Stromal cell of bone marrow (primary cell): ENCODE measurements around the gene DNMT1.

Experiments
- DNase-seq: peaks from one replicate; pipeline ENCODE4 v3.0.0-alpha.2; 2012; ENCODE audit warnings: low read depth

DNMT1 gene

DNA sequence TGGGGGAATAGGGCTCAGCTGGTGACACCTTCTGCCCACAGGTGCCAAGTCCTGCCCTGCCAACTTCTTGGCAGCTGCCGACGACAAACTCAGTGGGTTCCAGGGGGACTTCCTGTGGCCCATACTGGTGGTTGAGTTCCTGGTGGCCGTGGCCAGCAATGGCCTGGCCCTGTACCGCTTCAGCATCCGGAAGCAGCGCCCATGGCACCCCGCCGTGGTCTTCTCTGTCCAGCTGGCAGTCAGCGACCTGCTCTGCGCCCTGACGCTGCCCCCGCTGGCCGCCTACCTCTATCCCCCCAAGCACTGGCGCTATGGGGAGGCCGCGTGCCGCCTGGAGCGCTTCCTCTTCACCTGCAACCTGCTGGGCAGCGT lies 81.2 kb downstream of the DNMT1 start:
- DNase-seq = no peak

DNA sequence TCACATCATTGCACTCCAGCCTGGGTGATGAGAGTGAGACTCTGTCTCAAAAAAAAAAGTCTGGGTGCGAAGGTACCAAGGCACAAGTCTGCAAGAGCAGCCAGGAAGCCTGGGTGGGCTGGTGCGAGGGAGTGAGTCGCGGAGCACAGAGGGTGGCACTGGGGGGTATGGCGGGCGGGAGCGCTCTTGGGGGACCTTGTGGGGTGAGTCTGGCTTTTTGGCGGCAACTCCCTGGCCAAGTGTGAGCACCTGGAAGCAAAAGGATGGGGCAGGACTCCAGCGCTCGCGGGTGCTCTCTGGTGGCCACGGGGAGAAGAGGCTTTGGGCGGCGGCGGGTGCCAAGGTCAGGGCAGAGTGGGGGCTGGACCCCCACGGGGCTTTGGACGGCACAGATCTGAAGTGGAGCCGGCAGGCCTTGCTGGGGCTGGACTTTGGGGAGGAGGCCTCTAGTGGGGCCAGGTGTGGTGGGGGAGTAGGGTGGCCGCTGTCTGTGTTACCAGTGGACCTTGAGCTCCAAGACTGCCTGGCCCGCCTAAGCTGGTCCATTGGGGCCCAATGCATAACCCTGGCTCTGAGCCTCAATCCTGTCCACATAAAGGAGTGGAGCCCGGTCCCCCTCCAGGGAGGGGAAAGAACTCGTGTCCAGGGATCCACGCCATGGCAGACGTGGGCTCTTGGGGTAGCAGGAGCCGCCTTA lies 81.7 kb downstream of the DNMT1 start:
- DNase-seq = no peak

- DNase-seq = no peak
These were observed 82.6 kb downstream of the DNMT1 start for GRCh38 chr19:10112037-10112761.

- DNase-seq = no peak
These were observed 83.3 kb downstream of the DNMT1 start, which contains the start of gene P2RY11 for GRCh38 chr19:10111405-10111811. Gene P2RY11 (plus strand): TSS chr19:10111693. CDS start chr19:10111722, 29 bp downstream.

GRCh38 chr19:10110972-10111317 lies 83.8 kb downstream of the DNMT1 start:
- DNase-seq = no peak

DNA sequence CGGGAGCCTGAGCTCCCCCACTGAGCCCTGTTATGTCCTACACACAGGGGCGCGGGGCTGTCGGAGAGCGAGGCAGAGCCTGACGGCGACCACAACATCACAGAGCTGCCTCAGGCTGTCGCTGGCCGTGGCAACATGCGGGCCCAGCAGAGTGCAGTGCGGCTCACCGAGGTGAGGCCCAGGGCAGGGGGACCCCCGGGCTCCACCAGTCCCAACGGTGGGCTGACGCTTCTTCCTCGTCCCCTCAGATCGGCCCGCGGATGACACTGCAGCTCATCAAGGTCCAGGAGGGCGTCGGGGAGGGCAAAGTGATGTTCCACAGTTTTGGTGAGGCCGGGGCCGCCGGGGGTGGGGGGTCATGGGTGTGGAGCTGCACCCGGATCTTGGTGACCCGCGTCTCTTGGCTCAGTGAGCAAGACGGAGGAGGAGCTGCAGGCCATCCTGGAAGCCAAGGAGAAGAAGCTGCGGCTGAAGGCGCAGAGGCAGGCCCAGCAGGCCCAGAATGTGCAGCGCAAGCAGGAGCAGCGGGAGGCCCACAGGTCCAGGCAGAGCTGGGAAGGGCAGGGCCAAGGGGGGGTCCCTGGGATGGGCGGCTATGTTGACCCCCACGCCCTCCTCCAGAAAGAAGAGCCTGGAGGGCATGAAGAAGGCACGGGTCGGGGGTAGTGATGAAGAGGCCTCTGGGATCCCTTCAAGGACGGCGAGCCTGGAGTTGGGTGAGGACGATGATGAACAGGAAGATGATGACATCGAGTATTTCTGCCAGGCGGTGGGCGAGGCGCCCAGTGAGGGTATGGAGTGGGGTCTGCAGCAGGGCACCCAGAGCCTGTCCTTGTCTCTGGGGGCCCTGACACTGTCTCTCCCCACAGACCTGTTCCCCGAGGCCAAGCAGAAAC lies 84.4 kb downstream of the DNMT1 start:
- DNase-seq = no peak

GRCh38 chr19:10109528-10109927 lies 85.2 kb downstream of the DNMT1 start:
- no peak for DNase-seq

DNA sequence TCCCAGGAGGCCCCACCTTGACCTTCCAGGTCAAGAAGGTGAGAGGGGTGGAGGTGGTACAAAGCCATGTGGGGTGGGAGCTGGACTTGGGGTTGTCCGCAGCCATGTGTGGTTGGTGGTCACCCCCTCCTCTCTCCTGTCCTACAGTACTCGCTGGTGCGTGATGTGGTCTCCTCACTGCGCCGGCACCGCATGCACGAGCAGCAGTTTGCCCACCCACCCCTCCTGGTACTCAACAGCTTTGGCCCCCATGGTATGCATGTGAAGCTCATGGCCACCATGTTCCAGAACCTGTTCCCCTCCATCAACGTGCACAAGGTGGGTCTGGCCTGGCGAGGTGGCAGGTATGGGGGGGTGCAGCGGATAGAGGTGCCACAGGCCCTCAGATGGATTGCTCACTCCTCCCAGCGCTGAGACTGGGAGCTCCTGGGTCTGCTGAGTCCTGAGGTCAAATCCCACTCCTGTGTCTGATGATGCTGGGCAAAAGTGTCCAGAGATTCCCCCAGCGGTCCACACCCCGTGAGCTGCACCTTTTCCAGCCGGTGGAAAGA lies 86.9 kb downstream of the DNMT1 start:
- no peak for DNase-seq

DNA sequence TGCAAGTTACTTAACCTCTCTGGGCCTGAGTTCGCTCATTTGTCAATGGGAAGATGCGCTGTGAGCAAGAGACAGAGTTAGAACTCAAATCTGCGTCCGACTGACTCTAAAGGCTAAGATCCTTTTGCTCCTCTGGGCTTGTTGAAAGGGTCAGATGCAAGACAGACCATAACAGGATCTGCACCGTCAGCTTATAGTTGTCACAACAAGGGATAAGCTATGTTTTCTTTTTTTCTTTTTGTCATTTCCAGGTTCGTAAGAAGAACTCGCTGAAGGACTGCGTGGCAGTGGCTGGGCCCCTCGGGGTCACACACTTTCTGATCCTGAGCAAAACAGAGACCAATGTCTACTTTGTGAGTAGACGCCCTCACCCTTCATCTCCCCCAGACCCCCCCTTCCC lies 87.5 kb downstream of the DNMT1 start:
- no peak for DNase-seq

DNA sequence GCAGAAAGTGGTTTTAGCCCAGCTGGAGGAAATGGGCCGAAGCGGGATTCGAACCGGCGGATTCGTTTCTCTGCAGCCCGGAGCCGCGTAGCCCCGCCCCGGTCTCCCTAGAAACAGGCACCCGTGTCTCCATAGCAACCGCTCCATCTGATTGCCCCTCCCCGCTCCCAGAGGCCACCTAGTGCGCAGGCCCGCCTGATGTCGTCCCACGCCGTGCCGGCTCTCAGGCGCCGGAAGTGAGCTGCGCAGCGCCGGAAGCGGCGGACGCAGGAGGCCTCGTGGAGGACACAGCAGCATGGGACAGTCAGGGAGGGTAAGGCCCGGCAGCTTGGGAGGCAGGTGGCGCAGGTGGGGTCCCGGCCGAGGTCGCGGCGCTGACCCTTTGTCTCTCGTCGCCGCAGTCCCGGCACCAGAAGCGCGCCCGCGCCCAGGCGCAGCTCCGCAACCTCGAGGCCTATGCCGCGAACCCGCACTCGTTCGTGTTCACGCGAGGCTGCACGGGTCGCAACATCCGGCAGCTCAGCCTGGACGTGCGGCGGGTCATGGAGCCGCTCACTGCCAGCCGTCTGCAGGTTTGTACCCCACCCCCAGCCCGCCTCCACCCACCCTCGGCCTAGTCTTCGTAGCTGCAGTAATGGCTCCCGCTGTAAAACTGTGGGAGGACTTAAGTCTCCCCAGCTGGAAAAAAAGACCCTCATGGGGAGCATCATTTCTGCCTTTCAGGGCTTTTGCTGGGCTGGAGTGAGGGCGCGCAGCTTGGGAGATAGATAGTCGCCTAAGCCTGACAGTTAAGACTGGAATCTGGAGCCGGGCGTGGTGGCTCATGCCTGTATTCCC lies 88.4 kb downstream of the DNMT1 start, which contains the start of gene PPAN:
Gene PPAN (plus strand): TSS at position 263 of the 837 bp plus-strand sequence. CDS start 33 bp downstream, at position 296.
- peak; percentile 96 for DNase-seq

- no peak for DNase-seq
These were observed 89.1 kb downstream of the DNMT1 start for GRCh38 chr19:10105509-10106099.

- DNase-seq = no peak
These were observed 89.9 kb downstream of the DNMT1 start for GRCh38 chr19:10104665-10105508.

DNA sequence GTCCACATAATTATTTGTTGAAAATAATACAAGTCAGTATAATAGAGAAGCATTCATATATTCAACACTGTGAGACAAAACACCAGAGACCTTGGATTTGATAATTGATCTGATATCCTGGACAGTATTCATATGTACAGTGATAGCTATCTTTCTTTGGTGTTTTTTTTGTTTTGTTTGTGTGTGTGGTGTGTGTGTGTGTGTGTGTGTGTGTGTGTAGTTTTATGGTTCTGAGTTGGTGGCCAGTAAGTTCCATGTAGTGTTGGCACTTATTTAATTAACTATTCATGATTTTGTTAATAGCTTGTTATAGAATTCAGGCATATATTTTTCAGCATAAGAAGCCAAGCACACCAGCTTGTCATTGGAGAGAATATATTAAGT lies 90.6 kb downstream of the DNMT1 start:
- no peak for DNase-seq

DNA sequence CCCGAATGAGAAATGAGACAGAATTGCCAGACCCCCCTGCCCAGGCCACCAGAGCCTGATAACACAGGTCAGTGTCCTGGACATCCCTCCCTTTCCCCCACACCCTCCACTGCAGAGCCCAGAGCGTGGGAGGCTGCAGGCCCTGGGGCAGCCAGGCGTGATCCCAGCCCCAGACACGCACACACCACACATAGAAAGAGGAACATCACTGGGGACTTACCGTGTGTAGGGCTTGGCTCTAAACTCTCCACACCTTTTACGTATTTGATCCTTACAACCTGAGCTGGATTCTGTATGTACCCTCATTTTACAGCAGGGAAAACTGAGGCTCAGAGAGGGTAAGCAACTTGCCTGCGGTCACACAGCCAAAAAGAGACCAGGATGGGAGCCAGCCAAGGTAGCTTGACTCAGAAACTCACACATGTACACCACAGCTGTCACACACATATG lies 91.9 kb downstream of the DNMT1 start:
- no peak for DNase-seq

- no peak for DNase-seq
These were observed 94.5 kb downstream of the DNMT1 start for GRCh38 chr19:10100163-10100785.

- no peak for DNase-seq
These were observed 98.2 kb downstream of the DNMT1 start for GRCh38 chr19:10096615-10096963.

DNA sequence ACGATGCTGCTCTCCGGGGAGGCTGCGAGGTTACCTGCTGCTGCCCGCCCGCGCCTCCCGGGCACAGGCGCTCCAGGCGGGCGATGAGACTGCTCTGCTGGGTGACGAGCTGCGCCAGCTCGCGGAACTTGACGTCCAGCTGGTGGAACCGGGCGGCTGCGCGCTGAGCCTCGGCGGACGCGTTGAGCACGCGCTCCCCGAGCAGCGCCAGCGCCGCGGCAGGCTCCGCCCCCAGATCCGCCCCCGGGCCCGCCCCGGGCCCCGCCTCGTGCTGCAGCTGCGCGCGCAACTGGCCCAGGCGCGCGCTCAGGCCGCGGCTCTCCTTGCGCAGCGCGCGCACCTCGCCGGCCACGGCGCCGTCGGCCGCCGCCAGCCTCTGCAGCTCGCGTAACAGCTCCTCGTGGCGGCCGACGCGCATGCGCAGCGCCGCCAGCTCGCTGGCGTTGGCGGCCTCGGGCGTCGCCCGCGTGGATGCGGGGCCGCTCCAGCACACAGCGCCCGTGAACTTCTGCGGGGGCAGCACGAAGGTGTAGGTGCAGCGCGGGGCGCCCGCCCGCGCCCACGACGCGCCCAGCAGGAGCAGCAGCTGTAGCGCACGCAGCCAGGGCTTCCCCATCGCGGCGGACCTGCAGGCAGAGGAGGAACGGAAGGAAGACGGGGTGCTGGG lies 98.7 kb downstream of the DNMT1 start:
- peak; percentile 72 for DNase-seq

DNA sequence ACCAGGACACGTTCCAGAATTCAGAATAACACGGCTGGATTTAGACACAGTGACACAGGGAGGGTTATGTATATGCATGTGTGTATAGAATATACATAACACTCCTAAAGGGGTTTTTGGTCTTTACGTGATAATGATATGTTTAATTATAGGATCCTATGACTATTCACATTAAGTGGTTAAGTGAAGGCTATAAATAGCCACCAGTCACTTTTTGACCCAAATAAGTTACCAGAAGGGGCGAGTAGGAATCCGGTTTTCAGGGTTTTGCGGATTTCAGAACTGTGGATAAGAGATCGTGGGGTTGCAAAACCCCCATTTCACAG lies 99.2 kb downstream of the DNMT1 start:
- no peak for DNase-seq
